HG03103 (cell line): ENCODE data around the gene NOL8.
A peak's percentile ranks its signal among the peaks of the same experiment; 100 is the strongest.

Experiments used
- ATAC-seq: cut with Tn5 transposase; IDR thresholded peaks from one replicate; pipeline ENCODE4 v1.9.1; 2021; ENCODE audit warnings: low read depth; ENCODE audit not compliant: unreplicated experiment

Gene NOL8

GRCh38 chr9:92312887-92313623, 12.1 kb downstream of the NOL8 start:
- no peak for ATAC-seq

- no peak for ATAC-seq
These were observed 14.6 kb downstream of the NOL8 start for GRCh38 chr9:92310562-92310961.

- no peak for ATAC-seq
These were observed 16.3 kb downstream of the NOL8 start for GRCh38 chr9:92308893-92309292.

GRCh38 chr9:92300936-92301335, 24.2 kb downstream of the NOL8 start:
- no peak for ATAC-seq

GRCh38 chr9:92299116-92299515, 26.0 kb downstream of the NOL8 start:
- ATAC-seq = no peak

GRCh38 chr9:92298036-92298435, 27.1 kb downstream of the NOL8 start:
- ATAC-seq = no peak

GRCh38 chr9:92297611-92298010, 27.5 kb downstream of the NOL8 start:
- no peak for ATAC-seq

GRCh38 chr9:92295827-92296258, 29.3 kb downstream of the NOL8 start:
- no peak for ATAC-seq

- no peak for ATAC-seq
These were observed 29.8 kb downstream of the NOL8 start for GRCh38 chr9:92295240-92295790.

GRCh38 chr9:92294297-92294676, 30.9 kb downstream of the NOL8 start:
- ATAC-seq = no peak

- peak; percentile 94 for ATAC-seq
These were observed 31.5 kb downstream of the NOL8 start, which contains the start of gene IARS1 for GRCh38 chr9:92293452-92294296. Gene IARS1, minus strand, starts transcription at chr9:92293697. Its CDS starts 4,278 bp downstream, at chr9:92289419.

GRCh38 chr9:92293075-92293354, 32.1 kb downstream of the NOL8 start:
- no peak for ATAC-seq

- no peak for ATAC-seq
These were observed 32.6 kb downstream of the NOL8 start for GRCh38 chr9:92292338-92293074.

- no peak for ATAC-seq
These were observed 33.6 kb downstream of the NOL8 start for GRCh38 chr9:92291577-92291976.

- no peak for ATAC-seq
These were observed 34.2 kb downstream of the NOL8 start for GRCh38 chr9:92290785-92291429.

GRCh38 chr9:92289708-92290390, 35.3 kb downstream of the NOL8 start:
- no peak for ATAC-seq

GRCh38 chr9:92279302-92279701, 45.8 kb downstream of the NOL8 start:
- no peak for ATAC-seq

GRCh38 chr9:92278110-92278509, 47.0 kb downstream of the NOL8 start:
- no peak for ATAC-seq

- ATAC-seq = no peak
These were observed 48.7 kb downstream of the NOL8 start for GRCh38 chr9:92276331-92277032.
